Loucy (cell line): ENCODE data around the gene CD9.

ENCODE experiments used
- H2AFZ ChIP-seq: fragments of 200-600 bp; sonication (generic); 2 replicates; pipeline ENCODE4 v1.6.0; 2016; ENCODE audit warnings: antibody characterized with exemption, mild to moderate bottlenecking, low read length, moderate library complexity
- H3F3A ChIP-seq: fragments of 200-600 bp; 2 replicates; pipeline ENCODE4 v1.6.0; 2016; ENCODE audit warnings: antibody characterized with exemption, low read depth, mild to moderate bottlenecking
- H3K27me3 ChIP-seq: fragments of 200-600 bp; sonication (generic); 2 replicates; pipeline ENCODE4 v1.6.1; 2014; ENCODE audit warnings: low read length, mild to moderate bottlenecking; ENCODE audit not compliant: insufficient read depth, poor library complexity, severe bottlenecking
- H3K36me3 ChIP-seq: fragments of 200-600 bp; sonication (generic); 2 replicates; pipeline ENCODE4 v1.6.1; 2016; ENCODE audit warnings: low read length; ENCODE audit not compliant: insufficient read depth
- H3K4me1 ChIP-seq: fragments of 200-600 bp; sonication (generic); 2 replicates; pipeline ENCODE4 v1.5.1; 2014; ENCODE audit warnings: low read length, mild to moderate bottlenecking; ENCODE audit not compliant: insufficient read depth, poor library complexity, severe bottlenecking
- H3K4me2 ChIP-seq: fragments of 200-600 bp; sonication (generic); 2 replicates; pipeline ENCODE4 v1.6.0; 2014; ENCODE audit warnings: antibody characterized with exemption, low read length, low read depth, mild to moderate bottlenecking; ENCODE audit not compliant: poor library complexity, severe bottlenecking
- H3K4me3 ChIP-seq: fragments of 200-600 bp; sonication (generic); 2 replicates; pipeline ENCODE4 v1.5.1; 2014; ENCODE audit warnings: low read length, mild to moderate bottlenecking, mixed read lengths; ENCODE audit not compliant: poor library complexity, severe bottlenecking
- H3K79me2 ChIP-seq: fragments of 200-600 bp; sonication (generic); 2 replicates; pipeline ENCODE4 v1.6.1; 2014; ENCODE audit warnings: low read length; ENCODE audit not compliant: insufficient read depth
- H3K9ac ChIP-seq: fragments of 200-600 bp; sonication (generic); 2 replicates; pipeline ENCODE4 v1.6.0; 2014; ENCODE audit warnings: mild to moderate bottlenecking, low read depth, low read length, moderate library complexity; ENCODE audit not compliant: poor library complexity, severe bottlenecking
- H3K9me2 ChIP-seq: fragments of 200-600 bp; sonication (generic); replicated peaks from 2 replicates; pipeline ENCODE4 v1.6.1; 2016; ENCODE audit warnings: low read depth, low read length, mixed read lengths
- H3K9me3 ChIP-seq: fragments of 200-600 bp; sonication (generic); 2 replicates; pipeline ENCODE4 v1.6.1; 2014; ENCODE audit warnings: mild to moderate bottlenecking, antibody characterized with exemption, low read length, low read depth; ENCODE audit not compliant: insufficient read depth
- H4K20me1 ChIP-seq: fragments of 200-600 bp; sonication (generic); 2 replicates; pipeline ENCODE4 v1.6.0; 2014; ENCODE audit warnings: antibody characterized with exemption, low read length, mild to moderate bottlenecking; ENCODE audit not compliant: insufficient read depth, poor library complexity, severe bottlenecking
- CTCF ChIP-seq: fragments of 200-600 bp; sonication (generic); conservative IDR thresholded peaks from 2 replicates; pipeline ENCODE4 v1.5.1; 2014; ENCODE audit warnings: mild to moderate bottlenecking, antibody characterized with exemption, low read length
- EZH2phosphoT487 ChIP-seq: fragments of 200-600 bp; IDR thresholded peaks from 2 replicates; pipeline ENCODE4 v1.6.1; 2018; ENCODE audit warnings: antibody characterized with exemption, mild to moderate bottlenecking, moderate library complexity, borderline replicate concordance

CD9 gene

GRCh38 chr12:6285532-6286306 is 85.5 kb downstream of the CD9 start:
- no peaks in the 10 kb centered on the region for H4K20me1 ChIP-seq
- H3K79me2 ChIP-seq: no peaks in the 10 kb centered on the region
- no peaks in the 10 kb centered on the region for H3K36me3 ChIP-seq
- H2AFZ ChIP-seq: no peak overlapping the region
- H3F3A ChIP-seq: no peaks in the 10 kb centered on the region
- H3K4me1 ChIP-seq: peaks cover 2% of the 10 kb centered on the region
- TF ChIP-seq EZH2phosphoT487 (no peak), CTCF (no peak)
- no peak overlapping the region for H3K4me2 ChIP-seq
- no peaks in the 10 kb centered on the region for H3K9me2 ChIP-seq
- H3K27me3 ChIP-seq: no peaks in the 10 kb centered on the region
- no peak overlapping the region for H3K9ac ChIP-seq
- H3K9me3 ChIP-seq: no peaks in the 10 kb centered on the region
- no peak overlapping the region for H3K4me3 ChIP-seq
